Neural cell (in vitro differentiated cells): ENCODE data around the gene CNOT3.

Experiments used
- CTCF ChIP-seq: fragments of 450-650 bp; IDR thresholded peaks from 2 replicates; pipeline ENCODE4 v1.5.1; 2014; ENCODE audit warnings: antibody characterized with exemption, mild to moderate bottlenecking, moderate library complexity; ENCODE audit not compliant: poor library complexity, severe bottlenecking
- EP300 ChIP-seq: fragments of 450-650 bp; conservative IDR thresholded peaks from 2 replicates; pipeline ENCODE4 v1.6.1; 2014; ENCODE audit warnings: antibody characterized with exemption, mild to moderate bottlenecking, moderate library complexity; ENCODE audit not compliant: poor library complexity, severe bottlenecking
- EZH2 ChIP-seq: fragments of 200-600, 300-800 bp; shearing (Covaris generic), sonication (generic); IDR thresholded peaks from 2 replicates; pipeline ENCODE4 v1.6.1; 2014; ENCODE audit warnings: antibody characterized with exemption, low read length, borderline replicate concordance, mild to moderate bottlenecking; ENCODE audit not compliant: insufficient read depth, poor library complexity, severe bottlenecking
- MXI1 ChIP-seq: fragments of 450-650 bp; conservative IDR thresholded peaks from 2 replicates; pipeline ENCODE4 v1.6.1; 2014; ENCODE audit warnings: antibody characterized with exemption, mild to moderate bottlenecking; ENCODE audit not compliant: poor library complexity, severe bottlenecking
- POLR2AphosphoS5 ChIP-seq: IDR thresholded peaks from 2 replicates; pipeline ENCODE4 v1.6.1; 2012
- RAD21 ChIP-seq: fragments of 450-650 bp; conservative IDR thresholded peaks from 2 replicates; pipeline ENCODE4 v1.6.1; 2014; ENCODE audit warnings: antibody characterized with exemption, mild to moderate bottlenecking, moderate library complexity
- SMC3 ChIP-seq: fragments of 450-650 bp; conservative IDR thresholded peaks from 2 replicates; pipeline ENCODE4 v1.6.1; 2014; ENCODE audit warnings: antibody characterized with exemption, mild to moderate bottlenecking, moderate library complexity; ENCODE audit not compliant: poor library complexity
- TAF1 ChIP-seq: IDR thresholded peaks from 2 replicates; pipeline ENCODE4 v1.6.1; 2012; ENCODE audit warnings: low read depth

GRCh38 chr19:54165222-54165621 is 27.7 kb downstream of the CNOT3 start:
- TF ChIP-seq CTCF (no peak), EP300 (no peak), MXI1 (no peak), RAD21 (no peak), SMC3 (no peak), EZH2 (no peak), POLR2AphosphoS5 (no peak), TAF1 (no peak)
